ENCODE data around the gene SGO2.
A peak's percentile ranks its signal among the peaks of the same experiment; 100 is the strongest.

The SGO2 gene

DNA sequence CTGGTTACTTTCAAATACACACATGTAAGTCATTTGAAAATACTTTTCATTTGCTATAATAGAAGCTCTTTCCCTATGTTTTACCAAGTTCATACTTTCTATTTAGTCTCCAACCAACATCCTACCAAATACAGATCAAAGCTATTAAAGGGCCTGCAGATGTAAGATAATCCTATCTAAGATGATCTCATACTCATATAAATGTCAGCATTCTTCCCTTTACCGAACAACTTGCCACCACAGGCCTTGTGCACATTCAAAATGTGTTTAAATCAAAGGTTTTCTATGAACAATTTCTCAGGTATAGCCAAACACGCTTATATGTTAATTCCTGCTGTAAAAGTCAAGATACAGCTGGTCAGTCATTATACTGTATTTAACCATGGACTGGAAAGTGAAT is 39.5 kb upstream of the SGO2 start:
- Histone ChIP-seq H3K4me3 (no peak overlapping the region), H3K9ac (ENCODE audit: insufficient read length) (peak overlapping the region; percentile 1), H3K36me3 (ENCODE audit: insufficient read depth, low read length) (peaks cover 22% of the 10 kb centered on the region), H3K27ac (0 out of 2 replicates have a peak overlapping the region, but pooled peaks have one; percentile 2), H3K9me3 (ENCODE audit: low read depth, low read length) (no peaks in the 10 kb centered on the region)
- TF ChIP-seq POLR2AphosphoS5 (IDR thresholded peaks at IDR 0.05; ENCODE audit: borderline replicate concordance, low read depth, low read length) (no peak), EZH2 (IDR thresholded peaks at IDR 0.05) (no peak), FOXP2 (optimal IDR thresholded peaks at IDR 0.05; ENCODE audit: control extremely low read depth, extremely low read length, insufficient read depth) (no peak)
- no peak for DNase-seq (ENCODE audit: low read depth, low spot score)

DNA sequence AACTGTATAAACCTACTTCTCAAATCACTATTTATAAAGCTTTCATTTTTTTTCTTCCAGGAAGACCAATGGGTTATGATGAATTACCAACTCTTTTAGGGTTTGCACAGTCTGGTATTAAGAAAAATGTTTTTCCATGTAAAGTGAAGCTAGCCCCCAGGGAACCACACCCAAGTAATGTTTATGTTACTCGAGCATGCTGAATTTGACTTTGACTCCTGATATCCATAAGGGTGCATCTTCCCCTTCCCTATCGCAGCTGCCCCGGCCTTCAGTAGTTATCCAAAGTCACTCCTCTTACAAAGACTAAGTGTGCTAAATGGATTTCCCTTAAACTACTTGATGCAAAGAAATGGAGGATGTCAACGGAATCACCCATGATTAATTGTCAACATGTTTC is 37.8 kb upstream of the SGO2 start:
- no peak for DNase-seq (ENCODE audit: low read depth, low spot score)
- Histone ChIP-seq H3K36me3 (ENCODE audit: insufficient read depth, low read length) (peaks cover 28% of the 10 kb centered on the region), H3K27ac (no peak overlapping the region), H3K9ac (ENCODE audit: insufficient read length) (no peak overlapping the region), H3K9me3 (ENCODE audit: low read depth, low read length) (no peaks in the 10 kb centered on the region), H3K4me3 (no peak overlapping the region)
- TF ChIP-seq POLR2AphosphoS5 (IDR thresholded peaks at IDR 0.05; ENCODE audit: borderline replicate concordance, low read depth, low read length) (no peak), EZH2 (IDR thresholded peaks at IDR 0.05) (no peak), FOXP2 (optimal IDR thresholded peaks at IDR 0.05; ENCODE audit: control extremely low read depth, extremely low read length, insufficient read depth) (no peak)

DNA sequence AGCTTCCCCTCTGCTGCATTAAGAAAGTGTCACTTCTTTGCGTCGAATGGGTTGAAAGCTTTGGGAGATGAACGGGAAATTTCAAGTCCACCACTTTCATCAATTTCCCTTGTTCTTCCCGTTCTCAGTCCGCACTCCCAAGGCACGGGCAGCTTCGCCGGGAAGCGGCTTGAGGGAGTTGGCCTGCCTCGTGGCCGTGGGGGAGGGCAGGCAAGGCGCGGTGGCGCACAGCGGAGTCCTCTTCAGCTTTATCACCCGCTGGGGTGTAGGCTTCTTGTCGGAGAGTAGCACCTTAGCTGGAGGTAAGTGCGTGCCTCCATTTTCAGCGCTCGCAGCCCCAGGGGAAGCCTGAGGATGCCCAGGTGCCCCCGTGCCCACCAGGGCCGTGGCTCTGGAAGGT is 36.0 kb upstream of the SGO2 start:
- Histone ChIP-seq H3K4me3 (no peak overlapping the region), H3K36me3 (ENCODE audit: insufficient read depth, low read length) (peaks cover 40% of the 10 kb centered on the region), H3K9me3 (ENCODE audit: low read depth, low read length) (no peaks in the 10 kb centered on the region), H3K9ac (ENCODE audit: insufficient read length) (no peak overlapping the region), H3K27ac (no peak overlapping the region)
- DNase-seq (ENCODE audit: low read depth, low spot score) = no peak
- TF ChIP-seq EZH2 (IDR thresholded peaks at IDR 0.05) = no peak
- TF ChIP-seq FOXP2 (optimal IDR thresholded peaks at IDR 0.05; ENCODE audit: control extremely low read depth, extremely low read length, insufficient read depth) = no peak
- TF ChIP-seq POLR2AphosphoS5 (IDR thresholded peaks at IDR 0.05; ENCODE audit: borderline replicate concordance, low read depth, low read length) = no peak

DNA sequence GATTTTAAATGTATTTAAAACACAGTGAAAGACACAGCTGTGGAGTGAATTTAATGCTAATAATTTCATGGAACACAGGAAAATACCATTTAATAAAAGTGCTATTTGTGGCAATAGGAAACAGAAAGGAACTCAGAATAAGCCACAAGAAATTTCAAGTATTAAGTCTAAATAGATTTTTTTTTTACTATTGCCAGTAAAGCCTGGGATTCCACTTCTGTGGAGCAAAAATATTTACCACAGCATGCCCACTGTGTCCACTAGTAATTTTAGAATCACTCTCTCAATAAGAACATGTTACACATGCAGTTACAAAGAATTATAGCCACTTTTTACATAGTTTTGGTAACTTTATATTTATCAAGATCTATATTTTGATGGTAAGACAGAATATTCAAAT is 33.4 kb upstream of the SGO2 start:
- DNase-seq (ENCODE audit: low read depth, low spot score) = no peak
- Histone ChIP-seq H3K4me3 (no peak overlapping the region), H3K36me3 (ENCODE audit: insufficient read depth, low read length) (peaks cover 55% of the 10 kb centered on the region), H3K9me3 (ENCODE audit: low read depth, low read length) (no peaks in the 10 kb centered on the region), H3K9ac (ENCODE audit: insufficient read length) (no peak overlapping the region), H3K27ac (peak overlapping the region; percentile 22; the same call in 1 of the 2 replicates)
- TF ChIP-seq FOXP2 (optimal IDR thresholded peaks at IDR 0.05; ENCODE audit: control extremely low read depth, extremely low read length, insufficient read depth) = no peak
- no peak for TF ChIP-seq EZH2 (IDR thresholded peaks at IDR 0.05)
- no peak for TF ChIP-seq POLR2AphosphoS5 (IDR thresholded peaks at IDR 0.05; ENCODE audit: borderline replicate concordance, low read depth, low read length)

DNA sequence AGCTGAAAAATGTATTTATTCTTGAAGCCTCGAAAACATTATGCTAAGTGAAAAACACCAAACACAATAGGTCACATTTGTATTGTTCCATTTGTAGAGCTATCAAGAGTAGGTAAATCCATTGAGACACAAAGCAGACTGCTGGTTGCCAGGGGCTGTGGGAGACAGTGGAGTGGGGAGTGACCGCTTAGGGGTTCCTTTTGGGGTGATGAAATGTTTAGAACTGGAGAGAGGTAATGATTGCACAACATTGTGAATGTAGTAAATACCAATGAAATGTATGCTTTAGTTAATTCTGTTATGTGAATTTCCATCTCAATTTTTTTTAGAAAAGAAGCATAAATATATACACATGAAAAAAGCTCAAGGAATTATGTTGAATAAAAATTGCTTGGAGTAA is 32.0 kb upstream of the SGO2 start:
- no peak for DNase-seq (ENCODE audit: low read depth, low spot score)
- TF ChIP-seq POLR2AphosphoS5 (IDR thresholded peaks at IDR 0.05; ENCODE audit: borderline replicate concordance, low read depth, low read length) (no peak), FOXP2 (optimal IDR thresholded peaks at IDR 0.05; ENCODE audit: control extremely low read depth, extremely low read length, insufficient read depth) (no peak), EZH2 (IDR thresholded peaks at IDR 0.05) (no peak)
- no peak overlapping the region for H3K9ac ChIP-seq (ENCODE audit: insufficient read length)
- H3K27ac ChIP-seq = no peak overlapping the region
- peaks cover 61% of the 10 kb centered on the region for H3K36me3 ChIP-seq (ENCODE audit: insufficient read depth, low read length)
- H3K4me3 ChIP-seq = no peak overlapping the region
- H3K9me3 ChIP-seq (ENCODE audit: low read depth, low read length) = no peaks in the 10 kb centered on the region

DNA sequence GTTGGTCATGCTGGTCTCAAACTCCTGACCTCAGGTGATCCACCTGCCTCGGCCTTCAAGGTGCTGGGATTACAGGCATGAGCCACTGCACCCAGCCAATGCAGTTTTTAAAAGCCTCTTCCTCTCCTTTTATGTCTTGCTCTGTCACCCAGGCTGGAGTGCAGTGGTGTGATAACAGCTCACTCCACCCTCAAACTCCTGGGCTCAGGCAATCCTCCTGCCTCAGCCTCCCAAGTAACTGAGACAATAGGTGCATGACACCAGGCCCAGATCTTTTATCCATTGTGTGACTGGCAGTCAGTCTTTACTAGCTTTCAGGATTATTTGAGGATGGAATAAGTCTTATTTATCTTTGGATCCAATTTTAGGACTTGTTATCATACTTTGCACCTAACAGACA is 29.3 kb upstream of the SGO2 start:
- no peak for TF ChIP-seq FOXP2 (optimal IDR thresholded peaks at IDR 0.05; ENCODE audit: control extremely low read depth, extremely low read length, insufficient read depth)
- no peak for TF ChIP-seq POLR2AphosphoS5 (IDR thresholded peaks at IDR 0.05; ENCODE audit: borderline replicate concordance, low read depth, low read length)
- TF ChIP-seq EZH2 (IDR thresholded peaks at IDR 0.05) = no peak
- H3K27ac ChIP-seq = no peak overlapping the region
- H3K9me3 ChIP-seq (ENCODE audit: low read depth, low read length) = no peaks in the 10 kb centered on the region
- no peak for DNase-seq (ENCODE audit: low read depth, low spot score)
- H3K4me3 ChIP-seq = no peak overlapping the region
- H3K9ac ChIP-seq (ENCODE audit: insufficient read length) = no peak overlapping the region
- peaks cover 37% of the 10 kb centered on the region for H3K36me3 ChIP-seq (ENCODE audit: insufficient read depth, low read length)

DNA sequence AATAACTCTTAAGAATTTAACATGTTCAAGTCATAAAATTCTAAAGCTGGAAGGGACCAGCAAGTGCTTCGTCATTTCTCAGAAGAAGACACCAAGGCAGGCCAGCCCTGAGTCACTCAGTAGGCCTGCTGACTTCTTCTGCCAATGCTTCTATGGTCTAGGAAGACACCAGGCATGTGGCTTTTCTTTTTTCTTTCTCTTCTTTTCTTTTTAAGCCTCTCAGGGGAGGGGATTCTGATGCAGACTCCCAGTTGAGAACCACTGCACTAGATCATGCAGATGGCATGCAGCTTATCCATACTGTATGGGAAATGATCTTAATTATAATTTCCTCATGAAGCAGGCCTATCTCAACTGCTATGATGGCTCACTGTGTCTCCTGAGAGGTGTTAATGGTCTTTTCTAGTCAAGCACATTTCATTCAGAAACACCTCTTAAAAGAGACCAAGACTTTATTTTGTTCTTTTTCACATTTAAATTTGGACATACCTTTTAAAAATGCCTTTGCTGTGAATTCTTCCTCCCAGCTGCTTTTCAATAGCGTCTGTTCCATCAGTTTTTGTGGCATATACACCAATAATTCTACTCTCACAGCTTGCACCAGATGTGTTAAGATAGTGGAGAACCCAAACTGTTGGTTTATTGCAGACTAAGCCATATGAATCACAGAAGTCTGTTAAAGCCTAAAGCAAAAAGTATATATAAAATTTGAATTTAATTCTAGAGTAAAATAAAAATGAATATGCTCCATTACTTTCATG is 27.4 kb upstream of the SGO2 start:
- no peak overlapping the region for H3K9ac ChIP-seq (ENCODE audit: insufficient read length)
- TF ChIP-seq FOXP2 (optimal IDR thresholded peaks at IDR 0.05; ENCODE audit: control extremely low read depth, extremely low read length, insufficient read depth) (no peak), POLR2AphosphoS5 (IDR thresholded peaks at IDR 0.05; ENCODE audit: borderline replicate concordance, low read depth, low read length) (no peak), EZH2 (IDR thresholded peaks at IDR 0.05) (no peak)
- H3K36me3 ChIP-seq (ENCODE audit: insufficient read depth, low read length) = peaks cover 38% of the 10 kb centered on the region
- peak overlapping the region; percentile 54; the same call in 1 of the 2 replicates for H3K27ac ChIP-seq
- H3K9me3 ChIP-seq (ENCODE audit: low read depth, low read length) = no peaks in the 10 kb centered on the region
- no peak for DNase-seq (ENCODE audit: low read depth, low spot score)
- no peak overlapping the region for H3K4me3 ChIP-seq

DNA sequence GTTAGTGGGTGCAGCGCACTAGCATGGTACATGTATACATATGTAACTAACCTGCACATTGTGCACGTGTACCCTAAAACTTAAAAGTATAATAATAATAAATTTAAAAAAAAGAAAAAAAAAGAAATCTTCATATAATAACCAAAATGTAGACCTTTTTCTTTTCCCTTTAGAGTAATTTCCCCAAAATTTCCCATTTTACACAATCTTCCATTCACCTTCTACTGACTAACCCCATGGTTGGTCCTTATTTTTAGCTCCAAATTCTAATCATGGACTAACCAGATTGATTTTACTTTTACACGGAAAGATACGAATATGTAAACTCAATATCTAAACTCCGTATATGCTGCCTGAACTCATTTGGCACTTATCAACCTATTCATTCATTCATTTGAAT is 23.8 kb upstream of the SGO2 start:
- no peaks in the 10 kb centered on the region for H3K9me3 ChIP-seq (ENCODE audit: low read depth, low read length)
- TF ChIP-seq EZH2 (IDR thresholded peaks at IDR 0.05) = no peak
- no peak for TF ChIP-seq POLR2AphosphoS5 (IDR thresholded peaks at IDR 0.05; ENCODE audit: borderline replicate concordance, low read depth, low read length)
- TF ChIP-seq FOXP2 (optimal IDR thresholded peaks at IDR 0.05; ENCODE audit: control extremely low read depth, extremely low read length, insufficient read depth) = no peak
- no peak overlapping the region for H3K27ac ChIP-seq
- no peak overlapping the region for H3K9ac ChIP-seq (ENCODE audit: insufficient read length)
- DNase-seq (ENCODE audit: low read depth, low spot score) = no peak
- H3K36me3 ChIP-seq (ENCODE audit: insufficient read depth, low read length) = peaks cover 18% of the 10 kb centered on the region
- H3K4me3 ChIP-seq = no peak overlapping the region

Measured in SK-N-MC (cell line).